Measurements from ENCODE around the gene CRYBG1. TPM values are rescaled to one million over a fixed set of nuclear protein-coding genes. Genes with fewer than 3 reads are reported as not detected.

The CRYBG1 gene
- total RNA-seq, 1 experiment from 2014 or later: 10.1 TPM

DNA sequence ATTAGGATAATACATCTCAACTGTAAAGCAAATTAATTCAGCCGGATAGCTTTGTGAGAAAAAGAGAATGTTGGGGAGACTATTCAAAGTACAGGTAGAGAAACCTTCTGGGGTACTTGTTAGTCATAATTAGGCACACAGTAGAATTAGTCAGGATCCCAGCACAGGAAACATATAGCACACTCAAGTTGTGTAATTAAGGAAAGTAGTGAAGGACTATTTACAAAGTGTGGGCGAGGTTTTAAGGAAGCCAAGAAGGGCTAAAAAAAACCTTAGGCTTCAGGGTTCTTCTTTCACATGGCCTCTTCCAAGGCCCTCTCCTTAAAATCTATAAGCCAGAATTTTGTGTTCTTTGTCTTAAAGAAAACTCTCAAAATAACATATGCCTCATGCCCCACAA lies 142.0 kb downstream of the CRYBG1 start:
- ATAC-seq (no peak), DNase-seq (ENCODE audit: low spot score) (no peak)
- TF ChIP-seq ZNF281 (CRISPR knock-in tag; IDR thresholded peaks at IDR 0.05): no peak
- TF ChIP-seq NFYB (CRISPR knock-in tag; conservative IDR thresholded peaks at IDR 0.05; ENCODE audit: low read depth): no peak
- TF ChIP-seq ZBTB21 (CRISPR knock-in tag; IDR thresholded peaks at IDR 0.05; ENCODE audit: borderline replicate concordance): no peak
- no peak for TF ChIP-seq ZNF423 (CRISPR knock-in tag; IDR thresholded peaks at IDR 0.05)
- TF ChIP-seq, protein P1, sequence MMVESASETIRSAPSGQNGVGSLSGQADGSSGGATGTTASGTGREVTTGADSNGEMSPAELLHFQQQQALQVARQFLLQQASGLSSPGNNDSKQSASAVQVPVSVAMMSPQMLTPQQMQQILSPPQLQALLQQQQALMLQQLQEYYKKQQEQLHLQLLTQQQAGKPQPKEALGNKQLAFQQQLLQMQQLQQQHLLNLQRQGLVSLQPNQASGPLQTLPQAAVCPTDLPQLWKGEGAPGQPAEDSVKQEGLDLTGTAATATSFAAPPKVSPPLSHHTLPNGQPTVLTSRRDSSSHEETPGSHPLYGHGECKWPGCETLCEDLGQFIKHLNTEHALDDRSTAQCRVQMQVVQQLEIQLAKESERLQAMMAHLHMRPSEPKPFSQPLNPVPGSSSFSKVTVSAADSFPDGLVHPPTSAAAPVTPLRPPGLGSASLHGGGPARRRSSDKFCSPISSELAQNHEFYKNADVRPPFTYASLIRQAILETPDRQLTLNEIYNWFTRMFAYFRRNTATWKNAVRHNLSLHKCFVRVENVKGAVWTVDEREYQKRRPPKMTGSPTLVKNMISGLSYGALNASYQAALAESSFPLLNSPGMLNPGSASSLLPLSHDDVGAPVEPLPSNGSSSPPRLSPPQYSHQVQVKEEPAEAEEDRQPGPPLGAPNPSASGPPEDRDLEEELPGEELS (CRISPR knock-in tag; IDR thresholded peaks at IDR 0.05): no peak
- TF ChIP-seq, protein P2, sequence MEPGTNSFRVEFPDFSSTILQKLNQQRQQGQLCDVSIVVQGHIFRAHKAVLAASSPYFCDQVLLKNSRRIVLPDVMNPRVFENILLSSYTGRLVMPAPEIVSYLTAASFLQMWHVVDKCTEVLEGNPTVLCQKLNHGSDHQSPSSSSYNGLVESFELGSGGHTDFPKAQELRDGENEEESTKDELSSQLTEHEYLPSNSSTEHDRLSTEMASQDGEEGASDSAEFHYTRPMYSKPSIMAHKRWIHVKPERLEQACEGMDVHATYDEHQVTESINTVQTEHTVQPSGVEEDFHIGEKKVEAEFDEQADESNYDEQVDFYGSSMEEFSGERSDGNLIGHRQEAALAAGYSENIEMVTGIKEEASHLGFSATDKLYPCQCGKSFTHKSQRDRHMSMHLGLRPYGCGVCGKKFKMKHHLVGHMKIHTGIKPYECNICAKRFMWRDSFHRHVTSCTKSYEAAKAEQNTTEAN (CRISPR knock-in tag; IDR thresholded peaks at IDR 0.05): no peak
- no peak for TF ChIP-seq NR2C2 (CRISPR knock-in tag; IDR thresholded peaks at IDR 0.05)
- no peak for TF ChIP-seq ZNF416 (CRISPR knock-in tag; IDR thresholded peaks at IDR 0.05)
- no peak for TF ChIP-seq MYBL2 (CRISPR knock-in tag; IDR thresholded peaks at IDR 0.05)
- no peak for TF ChIP-seq TEAD4 (CRISPR knock-in tag; IDR thresholded peaks at IDR 0.05)
- TF ChIP-seq GRHL2 (CRISPR knock-in tag; IDR thresholded peaks at IDR 0.05; ENCODE audit: insufficient replicate concordance, severe bottlenecking): no peak
- TF ChIP-seq, protein P3, sequence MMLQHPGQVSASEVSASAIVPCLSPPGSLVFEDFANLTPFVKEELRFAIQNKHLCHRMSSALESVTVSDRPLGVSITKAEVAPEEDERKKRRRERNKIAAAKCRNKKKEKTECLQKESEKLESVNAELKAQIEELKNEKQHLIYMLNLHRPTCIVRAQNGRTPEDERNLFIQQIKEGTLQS (CRISPR knock-in tag; conservative IDR thresholded peaks at IDR 0.05): no peak
- TF ChIP-seq ZNF396 (CRISPR knock-in tag; IDR thresholded peaks at IDR 0.05; ENCODE audit: borderline replicate concordance): no peak
- POLR2A ChIA-PET: no interaction called here
- no peaks in the 10 kb centered on the region for H3K4me1 Mint-ChIP-seq
- H3K36me3 Mint-ChIP-seq: no peaks in the 10 kb centered on the region
- no peak overlapping the region for H3K4me3 Mint-ChIP-seq
- H3K27ac Mint-ChIP-seq: no peak overlapping the region
- no peaks in the 10 kb centered on the region for H3K9me3 Mint-ChIP-seq
- CTCF ChIA-PET: interaction anchor here (1.9 kb wide), 1 partner anchor 142 kb away, joined by 4 read pairs; the partner anchor contains the start of gene CRYBG1
- H3K27me3 Mint-ChIP-seq (ENCODE audit: low read depth): peaks cover 6% of the 10 kb centered on the region

- no peaks in the 10 kb centered on the region for H3K9me3 Mint-ChIP-seq
- peaks cover 21% of the 10 kb centered on the region for H3K4me1 Mint-ChIP-seq
- H3K4me3 Mint-ChIP-seq: no peak overlapping the region
- CTCF ChIA-PET: interaction anchor here (1.6 to 3.6 kb wide), 3 partner anchors 148 to 471 kb away, joined by 7 to 17 read pairs (median 9); partner anchors contain the start of gene CRYBG1
- peaks cover 63% of the 10 kb centered on the region for H3K27me3 Mint-ChIP-seq (ENCODE audit: low read depth)
- no peak overlapping the region for H3K27ac Mint-ChIP-seq
- H3K36me3 Mint-ChIP-seq: no peaks in the 10 kb centered on the region
- ATAC-seq: no peak
- POLR2A ChIA-PET: no interaction called here
- no peak for DNase-seq (ENCODE audit: low spot score)
- TF ChIP-seq CREB1 (CRISPR knock-in tag; IDR thresholded peaks at IDR 0.05) (no peak), PRRX2 (CRISPR knock-in tag; IDR thresholded peaks at IDR 0.05) (no peak), ATF2 (CRISPR knock-in tag; IDR thresholded peaks at IDR 0.05; ENCODE audit: borderline replicate concordance, low read depth) (no peak), ETV6 (CRISPR knock-in tag; IDR thresholded peaks at IDR 0.05) (no peak), ZNF396 (CRISPR knock-in tag; IDR thresholded peaks at IDR 0.05; ENCODE audit: borderline replicate concordance) (no peak), RORB (CRISPR knock-in tag; IDR thresholded peaks at IDR 0.05) (no peak), ELF4 (CRISPR knock-in tag; IDR thresholded peaks at IDR 0.05; ENCODE audit: low read depth) (no peak)
- TF ChIP-seq, protein P3 (CRISPR knock-in tag; conservative IDR thresholded peaks at IDR 0.05): no peak
- TF ChIP-seq, protein P4, sequence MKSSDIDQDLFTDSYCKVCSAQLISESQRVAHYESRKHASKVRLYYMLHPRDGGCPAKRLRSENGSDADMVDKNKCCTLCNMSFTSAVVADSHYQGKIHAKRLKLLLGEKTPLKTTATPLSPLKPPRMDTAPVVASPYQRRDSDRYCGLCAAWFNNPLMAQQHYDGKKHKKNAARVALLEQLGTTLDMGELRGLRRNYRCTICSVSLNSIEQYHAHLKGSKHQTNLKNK (CRISPR knock-in tag; IDR thresholded peaks at IDR 0.05): no peak
- TF ChIP-seq, protein P5, sequence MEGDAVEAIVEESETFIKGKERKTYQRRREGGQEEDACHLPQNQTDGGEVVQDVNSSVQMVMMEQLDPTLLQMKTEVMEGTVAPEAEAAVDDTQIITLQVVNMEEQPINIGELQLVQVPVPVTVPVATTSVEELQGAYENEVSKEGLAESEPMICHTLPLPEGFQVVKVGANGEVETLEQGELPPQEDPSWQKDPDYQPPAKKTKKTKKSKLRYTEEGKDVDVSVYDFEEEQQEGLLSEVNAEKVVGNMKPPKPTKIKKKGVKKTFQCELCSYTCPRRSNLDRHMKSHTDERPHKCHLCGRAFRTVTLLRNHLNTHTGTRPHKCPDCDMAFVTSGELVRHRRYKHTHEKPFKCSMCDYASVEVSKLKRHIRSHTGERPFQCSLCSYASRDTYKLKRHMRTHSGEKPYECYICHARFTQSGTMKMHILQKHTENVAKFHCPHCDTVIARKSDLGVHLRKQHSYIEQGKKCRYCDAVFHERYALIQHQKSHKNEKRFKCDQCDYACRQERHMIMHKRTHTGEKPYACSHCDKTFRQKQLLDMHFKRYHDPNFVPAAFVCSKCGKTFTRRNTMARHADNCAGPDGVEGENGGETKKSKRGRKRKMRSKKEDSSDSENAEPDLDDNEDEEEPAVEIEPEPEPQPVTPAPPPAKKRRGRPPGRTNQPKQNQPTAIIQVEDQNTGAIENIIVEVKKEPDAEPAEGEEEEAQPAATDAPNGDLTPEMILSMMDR (IDR thresholded peaks at IDR 0.05): no peak
- TF ChIP-seq, protein P6, sequence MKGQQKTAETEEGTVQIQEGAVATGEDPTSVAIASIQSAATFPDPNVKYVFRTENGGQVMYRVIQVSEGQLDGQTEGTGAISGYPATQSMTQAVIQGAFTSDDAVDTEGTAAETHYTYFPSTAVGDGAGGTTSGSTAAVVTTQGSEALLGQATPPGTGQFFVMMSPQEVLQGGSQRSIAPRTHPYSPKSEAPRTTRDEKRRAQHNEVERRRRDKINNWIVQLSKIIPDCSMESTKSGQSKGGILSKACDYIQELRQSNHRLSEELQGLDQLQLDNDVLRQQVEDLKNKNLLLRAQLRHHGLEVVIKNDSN (CRISPR knock-in tag; IDR thresholded peaks at IDR 0.05): no peak
- TF ChIP-seq, protein P7, sequence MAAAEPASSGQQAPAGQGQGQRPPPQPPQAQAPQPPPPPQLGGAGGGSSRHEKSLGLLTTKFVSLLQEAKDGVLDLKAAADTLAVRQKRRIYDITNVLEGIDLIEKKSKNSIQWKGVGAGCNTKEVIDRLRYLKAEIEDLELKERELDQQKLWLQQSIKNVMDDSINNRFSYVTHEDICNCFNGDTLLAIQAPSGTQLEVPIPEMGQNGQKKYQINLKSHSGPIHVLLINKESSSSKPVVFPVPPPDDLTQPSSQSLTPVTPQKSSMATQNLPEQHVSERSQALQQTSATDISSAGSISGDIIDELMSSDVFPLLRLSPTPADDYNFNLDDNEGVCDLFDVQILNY (CRISPR knock-in tag; IDR thresholded peaks at IDR 0.05): no peak
These were observed 147.8 kb downstream of the CRYBG1 start for GRCh38 chr6:106508277-106508676.

All from WTC11 (cell line).